SK-N-SH (cell line): ENCODE measurements around the gene KDM4C. TPM values are rescaled to one million over a fixed set of nuclear protein-coding genes. Genes with fewer than 3 reads are reported as not detected.

ENCODE experiments used
- CTCF ChIA-PET: fragments of 300-600, 350-600 bp; formaldehyde crosslinking; extraction: SDS; loops from one replicate; lab custom pipeline; 2021; lab: Yijun Ruan, JAX
- POLR2A ChIA-PET: fragments of 350-600 bp; sonication (Branson Sonifier 250); formaldehyde crosslinking; extraction: SDS; loops from one replicate; lab custom pipeline; 2020; ENCODE audit warnings: antibody characterized with exemption, inconsistent platforms; lab: Yijun Ruan, JAX
- DNase-seq: peaks from one replicate; pipeline ENCODE4 v3.0.0; 2012
- H2AFZ ChIP-seq: fragments of 200-600 bp; sonication (generic); 2 replicates; pipeline ENCODE4 v1.8.1; 2016; ENCODE audit warnings: antibody characterized with exemption, mild to moderate bottlenecking, low read depth
- H3F3A ChIP-seq: fragments of 200-600 bp; sonication (generic); replicated peaks from 2 replicates; pipeline ENCODE3; 2016; ENCODE audit warnings: antibody characterized with exemption, mild to moderate bottlenecking; ENCODE audit not compliant: insufficient read depth
- H3K27ac ChIP-seq, 2 experiments: fragments of 200-500 bp in 1 of 2; fragments of 200-600 bp in 1 of 2; sonication (Bioruptor generic) in 1 of 2; sonication (generic), shearing (Covaris generic) in 1 of 2; 2 replicates each; pipeline versions ENCODE4 v1.5.1 to v1.6.1; 2014 to 2016; ENCODE audit warnings: low read depth in 2 of 2, inconsistent platforms in 1 of 2, low read length in 1 of 2, mild to moderate bottlenecking in 1 of 2, mixed read lengths in 1 of 2
- H3K27me3 ChIP-seq: fragments of 200-600 bp; sonication (generic), shearing (Covaris generic); 2 replicates; pipeline ENCODE4 v1.6.1; 2016; ENCODE audit warnings: mixed run types; ENCODE audit not compliant: insufficient read depth
- H3K36me3 ChIP-seq, 2 experiments: fragments of 200-500 bp in 1 of 2; fragments of 200-600 bp in 1 of 2; sonication (Bioruptor generic) in 1 of 2; sonication (generic) in 1 of 2; replicated peaks in 1 of 2; 2 replicates each; pipeline versions ENCODE3 to v1.5.1; 2014 to 2016; ENCODE audit warnings: low read length in 1 of 2, mild to moderate bottlenecking in 1 of 2; ENCODE audit not compliant: insufficient read depth in 2 of 2, control insufficient read depth in 1 of 2
- H3K4me1 ChIP-seq, 2 experiments: fragments of 200-500 bp in 1 of 2; fragments of 200-600 bp in 1 of 2; sonication (Bioruptor generic) in 1 of 2; sonication (generic), shearing (Covaris generic) in 1 of 2; 2 replicates each; pipeline versions ENCODE4 v1.5.1 to v1.6.1; 2014 to 2016; ENCODE audit warnings: low read depth in 1 of 2, low read length in 1 of 2, mixed run types in 1 of 2; ENCODE audit not compliant: insufficient read depth in 2 of 2, control insufficient read depth in 1 of 2
- H3K4me2 ChIP-seq: fragments of 200-600 bp; sonication (generic), shearing (Covaris generic); 2 replicates; pipeline ENCODE4 v1.6.1; 2017; ENCODE audit warnings: mixed run types
- H3K4me3 ChIP-seq, 2 experiments: fragments of 200-500 bp in 1 of 2; fragments of 200-600 bp in 1 of 2; sonication (Bioruptor generic) in 1 of 2; sonication (generic), shearing (Covaris generic) in 1 of 2; 2 replicates each; pipeline versions ENCODE4 v1.5.1 to v1.8.1; 2014 to 2016; ENCODE audit warnings: low read depth in 2 of 2, inconsistent platforms in 1 of 2, low read length in 1 of 2, mild to moderate bottlenecking in 1 of 2, mixed read lengths in 1 of 2, moderate library complexity in 1 of 2
- H3K79me2 ChIP-seq: fragments of 200-600 bp; sonication (generic); 2 replicates; pipeline ENCODE4 v1.8.1; 2017; ENCODE audit warnings: mild to moderate bottlenecking; ENCODE audit not compliant: insufficient read depth
- H3K9ac ChIP-seq: fragments of 200-600 bp; sonication (generic); 2 replicates; pipeline ENCODE4 v1.6.1; 2017; ENCODE audit warnings: mixed run types
- H3K9me2 ChIP-seq: fragments of 200-600 bp; sonication (generic); 2 replicates; pipeline ENCODE4 v1.6.1; 2017; ENCODE audit warnings: mixed run types
- H3K9me3 ChIP-seq: fragments of 200-600 bp; sonication (generic); 2 replicates; pipeline ENCODE4 v1.6.1; 2017; ENCODE audit warnings: mixed run types, mild to moderate bottlenecking, moderate library complexity
- H4K20me1 ChIP-seq: fragments of 200-600 bp; sonication (generic); 2 replicates; pipeline ENCODE4 v1.6.1; 2017; ENCODE audit warnings: mild to moderate bottlenecking, mixed run types; ENCODE audit not compliant: insufficient read depth
- ELF1 ChIP-seq: IDR thresholded peaks from 2 replicates; pipeline ENCODE4 v1.4.0; 2012
- EP300 ChIP-seq, 2 experiments: IDR thresholded peaks; 2 replicates each; pipeline versions ENCODE4 v1.4.0 to v1.6.1; 2012; ENCODE audit warnings: borderline replicate concordance in 1 of 2, low read depth in 1 of 2, low read length in 1 of 2
- EZH2phosphoT487 ChIP-seq: fragments of 200-600 bp; sonication (generic); IDR thresholded peaks from 2 replicates; pipeline ENCODE4 v1.6.1; 2017; ENCODE audit warnings: low read depth, mixed run types, mild to moderate bottlenecking, antibody characterized with exemption, moderate library complexity, borderline replicate concordance
- GABPA ChIP-seq: IDR thresholded peaks from 2 replicates; pipeline ENCODE4 v1.4.0; 2012; ENCODE audit warnings: low read depth, mild to moderate bottlenecking
- GATA2 ChIP-seq: sonication (generic); formaldehyde crosslinking; IDR thresholded peaks from 2 replicates; pipeline ENCODE4 v1.5.0; 2020; ENCODE audit warnings: mild to moderate bottlenecking, missing genetic modification reagents
- JUND ChIP-seq: IDR thresholded peaks from 2 replicates; pipeline ENCODE4 v1.4.0; 2012
- MEF2A ChIP-seq: IDR thresholded peaks from 2 replicates; pipeline ENCODE4 v1.4.0; 2012; ENCODE audit warnings: low read depth, borderline replicate concordance
- NRF1 ChIP-seq: IDR thresholded peaks from 2 replicates; pipeline ENCODE4 v1.6.1; 2012; ENCODE audit warnings: low read depth, mild to moderate bottlenecking, low read length
- POLR2AphosphoS5 ChIP-seq: IDR thresholded peaks from 2 replicates; pipeline ENCODE4 v1.6.1; 2012; ENCODE audit warnings: low read depth, low read length
- RAD21 ChIP-seq: IDR thresholded peaks from 2 replicates; pipeline ENCODE4 v1.6.1; 2012; ENCODE audit warnings: mild to moderate bottlenecking, low read length
- RCOR1 ChIP-seq: fragments of 150-350 bp; IDR thresholded peaks from 2 replicates; pipeline ENCODE4 v1.6.1; 2017; ENCODE audit warnings: antibody characterized with exemption, low read length
- RFX5 ChIP-seq: IDR thresholded peaks from 2 replicates; pipeline ENCODE4 v1.6.1; 2012; ENCODE audit warnings: mild to moderate bottlenecking, improper control_type of control experiment, low read length
- SIN3A ChIP-seq: IDR thresholded peaks from 2 replicates; pipeline ENCODE4 v1.6.1; 2012; ENCODE audit warnings: low read depth, mild to moderate bottlenecking, low read length, moderate library complexity, borderline replicate concordance
- SMC3 ChIP-seq: IDR thresholded peaks from 2 replicates; pipeline ENCODE4 v1.6.1; 2012; ENCODE audit warnings: low read depth, low read length, improper control_type of control experiment
- TAF1 ChIP-seq: IDR thresholded peaks from 2 replicates; pipeline ENCODE4 v1.6.1; 2012; ENCODE audit warnings: low read depth, mild to moderate bottlenecking, low read length, moderate library complexity, borderline replicate concordance
- YY1 ChIP-seq: IDR thresholded peaks from 2 replicates; pipeline ENCODE4 v1.4.0; 2012; ENCODE audit warnings: low read depth, mild to moderate bottlenecking
- WGBS: methylation state at CpG from one replicate; pipeline ENCODE4 v1.1.6; 2017; ENCODE audit warnings: low lambda C conversion rate; 5-methylcytosine and 5-hydroxymethylcytosine counted together
- polyA plus RNA-seq, 3 experiments: library from polyadenylated mRNA; depleted of rRNA; stranded (reverse); fragments of >200 nt; gene quantifications; 2 replicates each; pipeline ENCODE4 v1.2.3, GENCODE V29; 2012
- TF ChIP-seq, protein P1 (sequence below): IDR thresholded peaks from 2 replicates; pipeline ENCODE4 v1.4.0; 2012; ENCODE audit warnings: low read depth
- TF ChIP-seq, protein P2 (sequence below): IDR thresholded peaks from 2 replicates; pipeline ENCODE4 v1.6.1; 2012; ENCODE audit warnings: mild to moderate bottlenecking, low read depth, low read length, moderate library complexity
- TF ChIP-seq, protein P3 (sequence below): IDR thresholded peaks from 2 replicates; pipeline ENCODE4; 2012
- TF ChIP-seq, protein P4 (sequence below): fragments of 200-600 bp; sonication (generic); IDR thresholded peaks from 2 replicates; pipeline ENCODE4 v1.6.1; 2017; ENCODE audit warnings: antibody characterized with exemption, mild to moderate bottlenecking, moderate library complexity

The KDM4C gene
- polyA plus RNA-seq, 1 of the 3 experiments (the other 2 are of a cell fraction): 9.4 TPM

DNA sequence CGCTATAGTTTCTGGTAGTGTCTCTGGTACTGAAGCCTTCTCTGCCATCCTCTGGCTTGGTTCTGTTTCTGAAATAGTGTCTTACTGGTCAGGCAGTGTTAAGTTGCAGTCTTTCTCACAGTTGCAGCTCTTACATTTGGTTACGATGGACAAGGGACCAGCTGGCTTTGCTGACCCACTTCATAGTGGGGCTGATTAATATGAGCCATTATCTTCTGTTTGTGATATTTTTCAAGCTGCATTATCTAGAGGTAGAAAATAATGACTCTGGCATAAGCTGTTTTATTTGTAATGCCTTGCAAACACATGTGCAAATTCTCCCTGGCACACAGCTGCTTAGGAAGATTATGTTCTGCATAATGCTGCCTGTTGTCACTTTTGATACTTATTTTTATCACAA lies 199.1 kb downstream of the KDM4C start (continued):
- TF ChIP-seq, protein P1, sequence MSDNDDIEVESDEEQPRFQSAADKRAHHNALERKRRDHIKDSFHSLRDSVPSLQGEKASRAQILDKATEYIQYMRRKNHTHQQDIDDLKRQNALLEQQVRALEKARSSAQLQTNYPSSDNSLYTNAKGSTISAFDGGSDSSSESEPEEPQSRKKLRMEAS: no peak
- TF ChIP-seq YY1 (no peak), JUND (no peak)

DNA sequence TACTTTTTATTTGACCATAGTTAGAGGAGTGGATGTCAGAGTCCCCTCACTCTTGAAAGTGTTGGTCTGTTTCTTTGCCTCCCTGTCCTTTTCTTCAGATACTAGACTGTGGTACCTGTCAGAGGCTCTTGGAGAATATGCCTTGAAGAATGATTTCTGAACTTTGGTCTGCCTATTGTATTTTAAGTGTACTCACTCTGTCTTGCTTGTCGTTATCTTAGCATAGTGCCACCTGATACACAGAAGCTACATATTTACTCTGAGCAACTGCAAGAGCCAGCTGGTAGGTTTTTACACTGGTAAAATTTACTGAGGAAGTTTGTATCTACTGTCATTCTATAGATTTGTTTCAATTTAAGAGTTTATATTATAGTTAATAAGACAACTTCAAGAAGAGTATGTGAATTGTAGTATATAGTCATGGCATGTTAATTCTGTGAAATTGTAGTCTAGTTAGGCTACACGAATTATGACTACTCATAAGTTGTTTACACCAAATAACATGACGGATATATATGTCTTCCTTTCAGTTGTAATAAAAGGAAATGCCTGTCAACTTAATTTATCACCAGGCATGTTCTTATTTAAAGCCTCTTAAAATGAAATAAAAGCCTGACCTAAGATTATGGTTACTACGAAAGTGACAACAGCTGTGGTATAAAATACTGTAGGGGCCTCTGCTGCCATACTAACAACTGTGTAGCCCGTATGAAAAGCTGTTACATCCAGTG lies 201.7 kb downstream of the KDM4C start:
- H3K4me3 ChIP-seq: no peak overlapping the region
- H3K9ac ChIP-seq: no peak overlapping the region
- CTCF ChIA-PET: interaction anchor here (0.6 to 1.3 kb wide), 2 partner anchors 16 to 93 kb away, joined by 3 read pairs; no protein-coding TSS in a partner anchor
- H3K4me2 ChIP-seq: no peak overlapping the region
- no peaks in the 10 kb centered on the region for H3K36me3 ChIP-seq
- H3K27me3 ChIP-seq: no peaks in the 10 kb centered on the region
- H3K4me1 ChIP-seq: peaks cover 24 to 34% of the 10 kb centered on the region in 2 experiments; a peak in 3 of 4 replicates
- TF ChIP-seq, protein P2, sequence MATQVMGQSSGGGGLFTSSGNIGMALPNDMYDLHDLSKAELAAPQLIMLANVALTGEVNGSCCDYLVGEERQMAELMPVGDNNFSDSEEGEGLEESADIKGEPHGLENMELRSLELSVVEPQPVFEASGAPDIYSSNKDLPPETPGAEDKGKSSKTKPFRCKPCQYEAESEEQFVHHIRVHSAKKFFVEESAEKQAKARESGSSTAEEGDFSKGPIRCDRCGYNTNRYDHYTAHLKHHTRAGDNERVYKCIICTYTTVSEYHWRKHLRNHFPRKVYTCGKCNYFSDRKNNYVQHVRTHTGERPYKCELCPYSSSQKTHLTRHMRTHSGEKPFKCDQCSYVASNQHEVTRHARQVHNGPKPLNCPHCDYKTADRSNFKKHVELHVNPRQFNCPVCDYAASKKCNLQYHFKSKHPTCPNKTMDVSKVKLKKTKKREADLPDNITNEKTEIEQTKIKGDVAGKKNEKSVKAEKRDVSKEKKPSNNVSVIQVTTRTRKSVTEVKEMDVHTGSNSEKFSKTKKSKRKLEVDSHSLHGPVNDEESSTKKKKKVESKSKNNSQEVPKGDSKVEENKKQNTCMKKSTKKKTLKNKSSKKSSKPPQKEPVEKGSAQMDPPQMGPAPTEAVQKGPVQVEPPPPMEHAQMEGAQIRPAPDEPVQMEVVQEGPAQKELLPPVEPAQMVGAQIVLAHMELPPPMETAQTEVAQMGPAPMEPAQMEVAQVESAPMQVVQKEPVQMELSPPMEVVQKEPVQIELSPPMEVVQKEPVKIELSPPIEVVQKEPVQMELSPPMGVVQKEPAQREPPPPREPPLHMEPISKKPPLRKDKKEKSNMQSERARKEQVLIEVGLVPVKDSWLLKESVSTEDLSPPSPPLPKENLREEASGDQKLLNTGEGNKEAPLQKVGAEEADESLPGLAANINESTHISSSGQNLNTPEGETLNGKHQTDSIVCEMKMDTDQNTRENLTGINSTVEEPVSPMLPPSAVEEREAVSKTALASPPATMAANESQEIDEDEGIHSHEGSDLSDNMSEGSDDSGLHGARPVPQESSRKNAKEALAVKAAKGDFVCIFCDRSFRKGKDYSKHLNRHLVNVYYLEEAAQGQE: no peak
- TF ChIP-seq SMC3 (no peak), ELF1 (no peak), MEF2A (no peak), JUND (no peak), RCOR1 (no peak), POLR2AphosphoS5 (no peak), YY1 (no peak), RAD21 (no peak), SIN3A (no peak), EZH2phosphoT487 (no peak), TAF1 (no peak), GATA2 (CRISPR knock-in tag) (no peak), GABPA (no peak), RFX5 (no peak), NRF1 (no peak), EP300 (IDR thresholded peaks at IDR 0.05; ENCODE audit: borderline replicate concordance in 1 of 2, low read depth in 1 of 2, low read length in 1 of 2) (no peak)
- TF ChIP-seq, protein P3, sequence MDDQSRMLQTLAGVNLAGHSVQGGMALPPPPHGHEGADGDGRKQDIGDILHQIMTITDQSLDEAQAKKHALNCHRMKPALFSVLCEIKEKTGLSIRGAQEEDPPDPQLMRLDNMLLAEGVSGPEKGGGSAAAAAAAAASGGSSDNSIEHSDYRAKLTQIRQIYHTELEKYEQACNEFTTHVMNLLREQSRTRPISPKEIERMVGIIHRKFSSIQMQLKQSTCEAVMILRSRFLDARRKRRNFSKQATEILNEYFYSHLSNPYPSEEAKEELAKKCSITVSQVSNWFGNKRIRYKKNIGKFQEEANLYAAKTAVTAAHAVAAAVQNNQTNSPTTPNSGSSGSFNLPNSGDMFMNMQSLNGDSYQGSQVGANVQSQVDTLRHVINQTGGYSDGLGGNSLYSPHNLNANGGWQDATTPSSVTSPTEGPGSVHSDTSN: no peak
- TF ChIP-seq, protein P4, sequence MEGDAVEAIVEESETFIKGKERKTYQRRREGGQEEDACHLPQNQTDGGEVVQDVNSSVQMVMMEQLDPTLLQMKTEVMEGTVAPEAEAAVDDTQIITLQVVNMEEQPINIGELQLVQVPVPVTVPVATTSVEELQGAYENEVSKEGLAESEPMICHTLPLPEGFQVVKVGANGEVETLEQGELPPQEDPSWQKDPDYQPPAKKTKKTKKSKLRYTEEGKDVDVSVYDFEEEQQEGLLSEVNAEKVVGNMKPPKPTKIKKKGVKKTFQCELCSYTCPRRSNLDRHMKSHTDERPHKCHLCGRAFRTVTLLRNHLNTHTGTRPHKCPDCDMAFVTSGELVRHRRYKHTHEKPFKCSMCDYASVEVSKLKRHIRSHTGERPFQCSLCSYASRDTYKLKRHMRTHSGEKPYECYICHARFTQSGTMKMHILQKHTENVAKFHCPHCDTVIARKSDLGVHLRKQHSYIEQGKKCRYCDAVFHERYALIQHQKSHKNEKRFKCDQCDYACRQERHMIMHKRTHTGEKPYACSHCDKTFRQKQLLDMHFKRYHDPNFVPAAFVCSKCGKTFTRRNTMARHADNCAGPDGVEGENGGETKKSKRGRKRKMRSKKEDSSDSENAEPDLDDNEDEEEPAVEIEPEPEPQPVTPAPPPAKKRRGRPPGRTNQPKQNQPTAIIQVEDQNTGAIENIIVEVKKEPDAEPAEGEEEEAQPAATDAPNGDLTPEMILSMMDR: no peak
- no peaks in the 10 kb centered on the region for H3K9me2 ChIP-seq
- WGBS: 85% methylated on average over 5 of the region's 5 CpGs
- no peaks in the 10 kb centered on the region for H4K20me1 ChIP-seq
- H3K9me3 ChIP-seq: no peaks in the 10 kb centered on the region
- DNase-seq: no peak
- H3K79me2 ChIP-seq: no peaks in the 10 kb centered on the region
- H2AFZ ChIP-seq: no peak overlapping the region
- no peak overlapping the region for H3K27ac ChIP-seq
- POLR2A ChIA-PET: no interaction called here
- no peaks in the 10 kb centered on the region for H3F3A ChIP-seq
